ENCODE measurements around the gene GLO1. TPM values are rescaled to one million over a fixed set of nuclear protein-coding genes. Genes with fewer than 3 reads are reported as not detected.

Gene GLO1
- total and polyA plus RNA-seq, 2 experiments from 2014 or later: 273 TPM

DNA sequence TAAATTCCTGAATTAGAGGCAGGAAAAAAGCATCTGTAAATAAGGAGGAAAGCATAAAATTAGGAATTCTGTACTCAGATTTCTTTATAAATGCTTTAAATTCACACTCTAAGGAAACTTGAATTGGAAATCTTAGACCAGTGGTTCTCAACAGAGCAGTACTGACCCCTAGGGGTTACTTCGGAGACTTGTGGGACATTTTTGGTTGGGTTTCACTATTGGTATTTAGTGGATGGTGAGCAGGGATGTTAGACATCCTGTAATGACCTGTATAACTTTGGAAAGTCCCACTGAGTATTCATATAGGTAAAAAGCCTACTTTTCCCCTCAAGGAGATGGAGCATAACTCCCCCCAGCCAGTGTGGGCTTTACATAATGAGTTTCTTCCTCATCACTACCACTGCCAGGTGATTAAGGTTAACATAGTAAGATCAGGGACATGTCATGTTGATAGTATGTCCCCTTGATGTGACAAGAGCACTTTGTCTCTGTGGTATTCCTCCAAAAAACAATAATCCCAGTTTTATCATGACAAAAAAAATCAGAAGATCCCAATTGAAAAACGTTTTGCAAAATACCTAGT lies 31.0 kb downstream of the GLO1 start:
- no peak overlapping the region for H2AFZ ChIP-seq
- H3F3A ChIP-seq (replicated peaks; ENCODE audit: low read depth): no peaks in the 10 kb centered on the region; the same call in 1 of the 2 replicates
- Mint-ChIP-seq H3K9me3 (peaks cover 3% of the 10 kb centered on the region; the same call in 2 of the 3 replicates), H3K27ac (no peak overlapping the region), H3K4me1 (no peaks in the 10 kb centered on the region; the same call in 2 of the 3 replicates), H3K4me3 (no peak overlapping the region), H3K36me3 (ENCODE audit: low read depth) (peaks cover 19% of the 10 kb centered on the region), H3K27me3 (ENCODE audit: insufficient read depth, low read depth, poor library complexity) (no peaks in the 10 kb centered on the region)
- peak; percentile 82 for DNase-seq (ENCODE audit: low spot score)
- H3K36me3 ChIP-seq (ENCODE audit: insufficient read depth): peaks cover 6% of the 10 kb centered on the region
- no peak overlapping the region for H3K4me3 ChIP-seq
- no peaks in the 10 kb centered on the region for H3K9me2 ChIP-seq (ENCODE audit: insufficient read depth)
- H3K4me1 ChIP-seq (ENCODE audit: insufficient read depth): no peaks in the 10 kb centered on the region
- no peak overlapping the region for H3K27ac ChIP-seq (ENCODE audit: low read depth)
- no peak for TF ChIP-seq STAT1 (IDR thresholded peaks at IDR 0.05; ENCODE audit: unreplicated experiment)
- peak; percentile 77 to 86 for TF ChIP-seq CTCF (conservative IDR thresholded peaks at IDR 0.05; ENCODE audit: low read depth in 2 of 2)
- no peaks in the 10 kb centered on the region for H3K79me2 ChIP-seq (replicated peaks; ENCODE audit: insufficient read depth)
- no peak overlapping the region for H3K4me2 ChIP-seq
- 0 out of 2 replicates have a peak, but pooled peaks cover 8% of the 10 kb centered on the region for H4K20me1 ChIP-seq (replicated peaks; ENCODE audit: insufficient read depth)
- ATAC-seq: peak; percentile 87
- no peaks in the 10 kb centered on the region for H3K27me3 ChIP-seq (ENCODE audit: insufficient read depth)

DNA sequence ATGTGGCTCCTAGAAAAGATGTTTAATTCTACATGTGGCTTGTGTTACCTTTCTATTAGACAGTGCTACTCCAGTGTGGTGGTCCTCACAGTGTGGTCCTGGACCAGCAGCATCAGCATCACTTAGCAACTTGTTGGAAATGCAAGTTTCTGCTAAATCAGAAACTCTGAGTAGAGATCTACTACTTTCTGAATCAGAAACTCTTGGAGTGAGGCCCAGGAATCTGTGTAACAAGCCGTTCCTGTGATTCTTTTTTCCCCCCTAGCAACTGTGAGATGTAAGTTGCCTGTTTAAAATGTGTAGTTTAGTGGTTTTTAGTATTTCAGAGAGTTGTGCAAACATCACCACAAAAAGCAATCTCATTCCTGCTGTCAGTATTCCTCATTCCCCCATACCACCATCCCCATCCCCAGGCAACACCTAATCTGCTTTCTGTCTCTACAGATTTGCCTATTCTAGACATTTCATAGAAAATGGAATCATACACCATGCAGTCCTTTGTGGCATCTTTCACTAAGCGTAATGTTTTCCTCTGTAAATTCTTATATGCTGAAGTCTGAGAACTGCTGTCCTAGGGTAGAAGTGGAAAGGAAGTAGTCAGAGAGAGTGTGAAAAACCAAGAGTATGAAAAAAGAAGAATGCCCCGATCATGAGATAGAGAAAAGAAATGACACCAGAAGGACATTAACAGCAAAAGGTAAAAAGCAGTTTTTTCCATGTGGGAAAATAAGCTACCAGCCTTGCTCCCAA lies 44.4 kb downstream of the GLO1 start:
- no peaks in the 10 kb centered on the region for H4K20me1 ChIP-seq (replicated peaks; ENCODE audit: insufficient read depth)
- no peak overlapping the region for H3K4me3 ChIP-seq
- TF ChIP-seq CREB1 (CRISPR knock-in tag; IDR thresholded peaks at IDR 0.05; ENCODE audit: low read depth): no peak
- no peak for TF ChIP-seq EZH2 (IDR thresholded peaks at IDR 0.05; ENCODE audit: low read depth, unreplicated experiment)
- TF ChIP-seq ZNF331 (CRISPR knock-in tag; IDR thresholded peaks at IDR 0.05; ENCODE audit: low read depth): no peak
- TF ChIP-seq POLR2AphosphoS5 (IDR thresholded peaks at IDR 0.05; ENCODE audit: low read depth): no peak
- no peak for TF ChIP-seq ZNF114 (CRISPR knock-in tag; IDR thresholded peaks at IDR 0.05)
- TF ChIP-seq CTCF (conservative IDR thresholded peaks at IDR 0.05; ENCODE audit: low read depth in 2 of 2): no peak
- TF ChIP-seq, protein P1, sequence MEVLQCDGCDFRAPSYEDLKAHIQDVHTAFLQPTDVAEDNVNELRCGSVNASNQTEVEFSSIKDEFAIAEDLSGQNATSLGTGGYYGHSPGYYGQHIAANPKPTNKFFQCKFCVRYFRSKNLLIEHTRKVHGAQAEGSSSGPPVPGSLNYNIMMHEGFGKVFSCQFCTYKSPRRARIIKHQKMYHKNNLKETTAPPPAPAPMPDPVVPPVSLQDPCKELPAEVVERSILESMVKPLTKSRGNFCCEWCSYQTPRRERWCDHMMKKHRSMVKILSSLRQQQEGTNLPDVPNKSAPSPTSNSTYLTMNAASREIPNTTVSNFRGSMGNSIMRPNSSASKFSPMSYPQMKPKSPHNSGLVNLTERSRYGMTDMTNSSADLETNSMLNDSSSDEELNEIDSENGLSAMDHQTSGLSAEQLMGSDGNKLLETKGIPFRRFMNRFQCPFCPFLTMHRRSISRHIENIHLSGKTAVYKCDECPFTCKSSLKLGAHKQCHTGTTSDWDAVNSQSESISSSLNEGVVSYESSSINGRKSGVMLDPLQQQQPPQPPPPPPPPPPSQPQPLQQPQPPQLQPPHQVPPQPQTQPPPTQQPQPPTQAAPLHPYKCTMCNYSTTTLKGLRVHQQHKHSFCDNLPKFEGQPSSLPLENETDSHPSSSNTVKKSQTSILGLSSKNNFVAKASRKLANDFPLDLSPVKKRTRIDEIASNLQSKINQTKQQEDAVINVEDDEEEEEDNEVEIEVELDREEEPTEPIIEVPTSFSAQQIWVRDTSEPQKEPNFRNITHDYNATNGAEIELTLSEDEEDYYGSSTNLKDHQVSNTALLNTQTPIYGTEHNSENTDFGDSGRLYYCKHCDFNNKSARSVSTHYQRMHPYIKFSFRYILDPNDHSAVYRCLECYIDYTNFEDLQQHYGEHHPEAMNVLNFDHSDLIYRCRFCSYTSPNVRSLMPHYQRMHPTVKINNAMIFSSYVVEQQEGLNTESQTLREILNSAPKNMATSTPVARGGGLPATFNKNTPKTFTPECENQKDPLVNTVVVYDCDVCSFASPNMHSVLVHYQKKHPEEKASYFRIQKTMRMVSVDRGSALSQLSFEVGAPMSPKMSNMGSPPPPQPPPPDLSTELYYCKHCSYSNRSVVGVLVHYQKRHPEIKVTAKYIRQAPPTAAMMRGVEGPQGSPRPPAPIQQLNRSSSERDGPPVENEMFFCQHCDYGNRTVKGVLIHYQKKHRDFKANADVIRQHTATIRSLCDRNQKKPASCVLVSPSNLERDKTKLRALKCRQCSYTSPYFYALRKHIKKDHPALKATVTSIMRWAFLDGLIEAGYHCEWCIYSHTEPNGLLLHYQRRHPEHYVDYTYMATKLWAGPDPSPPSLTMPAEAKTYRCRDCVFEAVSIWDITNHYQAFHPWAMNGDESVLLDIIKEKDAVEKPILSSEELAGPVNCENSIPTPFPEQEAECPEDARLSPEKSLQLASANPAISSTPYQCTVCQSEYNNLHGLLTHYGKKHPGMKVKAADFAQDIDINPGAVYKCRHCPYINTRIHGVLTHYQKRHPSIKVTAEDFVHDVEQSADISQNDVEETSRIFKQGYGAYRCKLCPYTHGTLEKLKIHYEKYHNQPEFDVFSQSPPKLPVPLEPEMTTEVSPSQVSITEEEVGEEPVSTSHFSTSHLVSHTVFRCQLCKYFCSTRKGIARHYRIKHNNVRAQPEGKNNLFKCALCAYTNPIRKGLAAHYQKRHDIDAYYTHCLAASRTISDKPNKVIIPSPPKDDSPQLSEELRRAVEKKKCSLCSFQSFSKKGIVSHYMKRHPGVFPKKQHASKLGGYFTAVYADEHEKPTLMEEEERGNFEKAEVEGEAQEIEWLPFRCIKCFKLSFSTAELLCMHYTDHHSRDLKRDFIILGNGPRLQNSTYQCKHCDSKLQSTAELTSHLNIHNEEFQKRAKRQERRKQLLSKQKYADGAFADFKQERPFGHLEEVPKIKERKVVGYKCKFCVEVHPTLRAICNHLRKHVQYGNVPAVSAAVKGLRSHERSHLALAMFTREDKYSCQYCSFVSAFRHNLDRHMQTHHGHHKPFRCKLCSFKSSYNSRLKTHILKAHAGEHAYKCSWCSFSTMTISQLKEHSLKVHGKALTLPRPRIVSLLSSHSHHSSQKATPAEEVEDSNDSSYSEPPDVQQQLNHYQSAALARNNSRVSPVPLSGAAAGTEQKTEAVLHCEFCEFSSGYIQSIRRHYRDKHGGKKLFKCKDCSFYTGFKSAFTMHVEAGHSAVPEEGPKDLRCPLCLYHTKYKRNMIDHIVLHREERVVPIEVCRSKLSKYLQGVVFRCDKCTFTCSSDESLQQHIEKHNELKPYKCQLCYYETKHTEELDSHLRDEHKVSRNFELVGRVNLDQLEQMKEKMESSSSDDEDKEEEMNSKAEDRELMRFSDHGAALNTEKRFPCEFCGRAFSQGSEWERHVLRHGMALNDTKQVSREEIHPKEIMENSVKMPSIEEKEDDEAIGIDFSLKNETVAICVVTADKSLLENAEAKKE (CRISPR knock-in tag; IDR thresholded peaks at IDR 0.05): no peak
- H3K27me3 Mint-ChIP-seq (ENCODE audit: insufficient read depth, low read depth, poor library complexity): no peaks in the 10 kb centered on the region
- no peaks in the 10 kb centered on the region for H3K9me3 Mint-ChIP-seq
- H3K9me2 ChIP-seq (ENCODE audit: insufficient read depth): no peaks in the 10 kb centered on the region
- H3K27ac ChIP-seq (ENCODE audit: low read depth): no peak overlapping the region
- H3K79me2 ChIP-seq (replicated peaks; ENCODE audit: insufficient read depth): no peaks in the 10 kb centered on the region
- H3K27me3 ChIP-seq (ENCODE audit: insufficient read depth): no peaks in the 10 kb centered on the region
- H3F3A ChIP-seq (replicated peaks; ENCODE audit: low read depth): no peaks in the 10 kb centered on the region
- no peak overlapping the region for H3K27ac Mint-ChIP-seq
- H3K36me3 Mint-ChIP-seq (ENCODE audit: low read depth): no peaks in the 10 kb centered on the region
- H3K4me2 ChIP-seq: no peak overlapping the region
- no peak overlapping the region for H3K4me3 Mint-ChIP-seq
- H3K4me1 ChIP-seq (ENCODE audit: insufficient read depth): no peaks in the 10 kb centered on the region
- ATAC-seq (no peak), DNase-seq (ENCODE audit: low spot score) (no peak)
- no peak overlapping the region for H2AFZ ChIP-seq
- H3K4me1 Mint-ChIP-seq: no peaks in the 10 kb centered on the region
- no peaks in the 10 kb centered on the region for H3K36me3 ChIP-seq (ENCODE audit: insufficient read depth)

Data from GM23338 (cell line).